ENCODE measurements around the gene VMP1.
"Not testable (repeated sequence)": the region's sequence is repeated elsewhere in the genome, so short reads cannot be mapped to it uniquely, and the experiment has no call there.

Gene VMP1

DNA sequence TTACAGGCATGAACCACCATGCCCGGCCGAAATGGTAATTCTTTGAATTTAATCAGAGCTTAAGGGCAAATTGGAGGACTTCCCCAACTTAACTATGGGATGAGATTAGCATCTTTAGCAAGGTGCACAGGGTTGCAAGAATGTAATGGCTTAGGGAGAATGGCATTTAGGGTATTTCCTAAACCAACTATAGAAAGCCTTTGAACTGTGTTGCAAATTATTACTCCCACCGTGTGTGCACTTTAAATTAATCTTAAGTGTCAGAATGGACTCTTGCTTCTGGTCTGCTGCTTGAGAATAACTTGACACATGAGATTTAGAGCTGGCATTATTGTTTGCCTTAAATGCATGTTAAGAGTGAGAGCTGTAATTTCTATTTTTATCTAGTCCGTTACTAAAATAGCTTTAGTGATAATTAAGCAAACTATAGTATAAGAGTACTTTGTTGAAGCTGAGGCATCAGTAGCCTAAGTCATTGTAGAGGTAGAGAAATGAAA is 125.5 kb downstream of the VMP1 start:
- no peaks in the 10 kb centered on the region for H3K27me3 ChIP-seq (ENCODE audit: control insufficient read depth, insufficient read depth, low read length, poor library complexity, severe bottlenecking)
- 79 to 94% methylated on average over 4 of the region's 4 CpGs for WGBS, 2 experiments
- peaks cover 5% of the 10 kb centered on the region for H3K4me1 ChIP-seq (ENCODE audit: control insufficient read depth, insufficient read depth, low read length)
- no peaks in the 10 kb centered on the region for H3K36me3 ChIP-seq (ENCODE audit: control insufficient read depth, insufficient read depth, low read length)
- no peak overlapping the region for H3K4me3 ChIP-seq (ENCODE audit: insufficient read depth, low read depth, low read length)
- H3K27ac ChIP-seq (ENCODE audit: insufficient read depth, low read depth, low read length, poor library complexity, severe bottlenecking), result no peak overlapping the region
- H3K9me3 ChIP-seq (ENCODE audit: control insufficient read depth, low read length), result no peaks in the 10 kb centered on the region

DNA sequence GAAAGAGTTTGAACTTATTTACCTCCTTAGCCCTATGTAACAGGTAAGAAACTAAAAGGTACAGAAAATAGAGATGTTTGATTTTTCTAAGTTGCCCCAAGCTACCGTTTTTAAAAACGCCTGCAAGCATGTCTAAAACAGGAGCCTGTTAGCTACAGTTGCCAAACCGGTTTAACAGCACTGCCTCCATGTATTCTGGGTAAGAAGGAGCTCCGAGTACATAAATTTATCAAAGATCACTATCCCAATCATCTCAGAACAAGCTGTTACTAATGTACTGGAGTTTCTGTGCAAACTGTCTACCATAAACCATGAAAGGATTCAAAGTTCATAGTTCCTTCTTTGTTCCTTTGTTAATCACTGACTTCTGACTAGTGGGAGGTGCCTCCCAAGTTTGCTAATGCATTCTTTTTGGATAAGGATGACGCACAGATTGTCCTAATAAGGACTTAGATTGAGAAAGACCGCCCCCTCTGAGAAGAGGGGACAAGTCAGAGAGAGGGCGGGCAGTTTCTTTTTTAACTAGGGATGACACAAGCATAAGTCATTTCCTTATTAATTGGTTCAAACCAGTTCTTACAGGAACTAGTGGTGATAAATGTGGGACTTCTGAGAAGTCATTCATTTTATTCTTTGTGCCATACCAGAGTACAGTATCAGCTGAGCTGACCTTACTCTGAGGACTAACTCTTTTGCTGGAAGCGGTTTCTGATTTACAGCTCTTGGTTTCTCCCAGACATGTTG is 130.0 kb downstream of the VMP1 start:
- no peaks in the 10 kb centered on the region for H3K9me3 ChIP-seq (ENCODE audit: control insufficient read depth, low read length)
- no peaks in the 10 kb centered on the region for H3K36me3 ChIP-seq (ENCODE audit: control insufficient read depth, insufficient read depth, low read length)
- no peaks in the 10 kb centered on the region for H3K27me3 ChIP-seq (ENCODE audit: control insufficient read depth, insufficient read depth, low read length, poor library complexity, severe bottlenecking)
- H3K4me1 ChIP-seq (ENCODE audit: control insufficient read depth, insufficient read depth, low read length), result peaks cover 18% of the 10 kb centered on the region
- peak overlapping the region; percentile 94 for H3K27ac ChIP-seq (ENCODE audit: insufficient read depth, low read depth, low read length, poor library complexity, severe bottlenecking)
- H3K4me3 ChIP-seq (ENCODE audit: insufficient read depth, low read depth, low read length), result peak overlapping the region; percentile 51
- 11 to 13% methylated on average over 8 of the region's 8 CpGs for WGBS, 2 experiments

DNA sequence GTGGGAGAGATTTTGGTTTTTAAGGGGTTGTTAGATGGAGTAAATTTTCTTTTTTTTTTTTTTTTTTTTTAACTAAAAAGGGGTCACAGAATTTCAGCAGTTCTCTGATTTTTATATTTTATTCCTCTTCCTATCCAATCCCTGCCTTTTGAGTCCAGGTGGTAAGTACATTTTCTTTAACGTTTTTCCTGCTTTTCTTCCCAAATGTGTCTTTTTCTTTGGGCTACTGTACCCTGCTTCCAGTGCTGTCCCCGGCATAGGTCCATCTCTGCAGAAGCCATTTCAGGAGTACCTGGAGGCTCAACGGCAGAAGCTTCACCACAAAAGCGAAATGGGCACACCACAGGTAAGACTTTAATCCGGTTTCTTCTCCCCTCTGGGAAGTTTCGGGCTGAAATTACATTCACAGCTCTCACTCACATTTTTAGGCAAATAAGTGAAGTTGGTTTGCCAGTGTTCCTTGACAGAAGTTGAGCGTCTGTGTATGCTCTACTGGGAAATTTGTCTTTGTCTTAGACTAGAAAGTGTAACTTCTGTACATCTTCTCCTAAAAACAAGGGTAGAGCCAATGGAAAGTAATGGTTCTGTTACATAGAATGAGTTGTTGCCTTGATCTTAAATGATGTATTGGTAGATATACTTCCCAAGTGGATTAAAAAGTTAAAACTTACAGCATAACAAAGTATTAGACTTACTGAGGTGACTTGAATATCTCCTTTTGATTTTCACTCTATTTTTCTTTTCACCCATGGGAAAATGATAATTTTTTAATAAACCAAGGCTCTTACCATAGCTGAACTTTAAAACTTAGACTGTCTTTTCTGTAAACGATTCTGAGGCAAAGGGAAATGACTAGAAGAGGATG is 130.8 kb downstream of the VMP1 start:
- peak overlapping the region; percentile 51 for H3K4me3 ChIP-seq (ENCODE audit: insufficient read depth, low read depth, low read length)
- H3K36me3 ChIP-seq (ENCODE audit: control insufficient read depth, insufficient read depth, low read length), result no peaks in the 10 kb centered on the region
- H3K4me1 ChIP-seq (ENCODE audit: control insufficient read depth, insufficient read depth, low read length), result peaks cover 18% of the 10 kb centered on the region
- peak overlapping the region; percentile 64 for H3K27ac ChIP-seq (ENCODE audit: insufficient read depth, low read depth, low read length, poor library complexity, severe bottlenecking)
- WGBS, 2 experiments, result 1 to 2% methylated on average over 7 to 8 of the region's 8 CpGs
- H3K27me3 ChIP-seq (ENCODE audit: control insufficient read depth, insufficient read depth, low read length, poor library complexity, severe bottlenecking), result no peaks in the 10 kb centered on the region
- H3K9me3 ChIP-seq (ENCODE audit: control insufficient read depth, low read length), result no peaks in the 10 kb centered on the region

DNA sequence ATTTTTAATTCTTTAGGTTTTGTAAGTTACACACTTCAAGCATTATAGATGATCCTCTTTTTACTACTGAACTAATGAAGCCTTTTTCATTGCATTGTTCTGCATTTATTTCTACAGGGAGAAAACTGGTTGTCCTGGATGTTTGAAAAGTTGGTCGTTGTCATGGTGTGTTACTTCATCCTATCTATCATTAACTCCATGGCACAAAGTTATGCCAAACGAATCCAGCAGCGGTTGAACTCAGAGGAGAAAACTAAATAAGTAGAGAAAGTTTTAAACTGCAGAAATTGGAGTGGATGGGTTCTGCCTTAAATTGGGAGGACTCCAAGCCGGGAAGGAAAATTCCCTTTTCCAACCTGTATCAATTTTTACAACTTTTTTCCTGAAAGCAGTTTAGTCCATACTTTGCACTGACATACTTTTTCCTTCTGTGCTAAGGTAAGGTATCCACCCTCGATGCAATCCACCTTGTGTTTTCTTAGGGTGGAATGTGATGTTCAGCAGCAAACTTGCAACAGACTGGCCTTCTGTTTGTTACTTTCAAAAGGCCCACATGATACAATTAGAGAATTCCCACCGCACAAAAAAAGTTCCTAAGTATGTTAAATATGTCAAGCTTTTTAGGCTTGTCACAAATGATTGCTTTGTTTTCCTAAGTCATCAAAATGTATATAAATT is 132.3 kb downstream of the VMP1 start:
- Histone ChIP-seq H3K36me3 (ENCODE audit: control insufficient read depth, insufficient read depth, low read length) (no peaks in the 10 kb centered on the region), H3K27me3 (ENCODE audit: control insufficient read depth, insufficient read depth, low read length, poor library complexity, severe bottlenecking) (no peaks in the 10 kb centered on the region), H3K4me1 (ENCODE audit: control insufficient read depth, insufficient read depth, low read length) (peaks cover 18% of the 10 kb centered on the region), H3K27ac (ENCODE audit: insufficient read depth, low read depth, low read length, poor library complexity, severe bottlenecking) (no peak overlapping the region), H3K4me3 (ENCODE audit: insufficient read depth, low read depth, low read length) (peak overlapping the region; percentile 51), H3K9me3 (ENCODE audit: control insufficient read depth, low read length) (no peaks in the 10 kb centered on the region)
- WGBS, 2 experiments, result 14 to 17% methylated on average over 4 of the region's 6 CpGs

DNA sequence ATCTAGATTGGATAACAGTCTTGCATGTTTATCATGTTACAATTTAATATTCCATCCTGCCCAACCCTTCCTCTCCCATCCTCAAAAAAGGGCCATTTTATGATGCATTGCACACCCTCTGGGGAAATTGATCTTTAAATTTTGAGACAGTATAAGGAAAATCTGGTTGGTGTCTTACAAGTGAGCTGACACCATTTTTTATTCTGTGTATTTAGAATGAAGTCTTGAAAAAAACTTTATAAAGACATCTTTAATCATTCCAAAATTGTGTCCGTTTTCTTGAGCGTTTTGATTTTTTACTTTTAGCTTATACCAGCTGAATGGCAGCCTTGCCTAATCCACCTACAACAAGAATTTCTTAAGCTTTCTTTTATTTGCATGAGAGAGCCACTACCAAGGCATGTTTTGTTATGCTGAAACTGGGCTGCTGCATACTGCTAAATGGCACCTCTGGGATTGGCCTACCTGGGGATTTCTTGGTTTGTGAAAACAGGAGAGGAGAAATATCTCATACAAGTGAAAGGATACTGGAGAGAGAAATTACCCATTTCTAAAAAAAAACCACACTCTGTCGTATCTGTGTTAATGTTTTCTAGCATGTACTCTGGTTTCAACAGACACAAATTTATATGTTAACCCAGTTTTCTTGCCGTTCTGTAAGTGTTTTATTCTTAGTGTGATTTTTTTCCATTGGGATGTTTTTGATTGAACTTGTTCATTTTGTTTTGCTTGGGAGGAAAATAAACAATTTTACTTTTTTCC is 133.1 kb downstream of the VMP1 start:
- WGBS, 2 experiments, result 0 to 3% methylated on average over 3 to 4 of the region's 4 CpGs
- H3K4me1 ChIP-seq (ENCODE audit: control insufficient read depth, insufficient read depth, low read length), result peaks cover 18% of the 10 kb centered on the region
- H3K36me3 ChIP-seq (ENCODE audit: control insufficient read depth, insufficient read depth, low read length), result no peaks in the 10 kb centered on the region
- H3K4me3 ChIP-seq (ENCODE audit: insufficient read depth, low read depth, low read length), result peak overlapping the region; percentile 51
- no peaks in the 10 kb centered on the region for H3K27me3 ChIP-seq (ENCODE audit: control insufficient read depth, insufficient read depth, low read length, poor library complexity, severe bottlenecking)
- H3K9me3 ChIP-seq (ENCODE audit: control insufficient read depth, low read length), result no peaks in the 10 kb centered on the region
- H3K27ac ChIP-seq (ENCODE audit: insufficient read depth, low read depth, low read length, poor library complexity, severe bottlenecking), result no peak overlapping the region

DNA sequence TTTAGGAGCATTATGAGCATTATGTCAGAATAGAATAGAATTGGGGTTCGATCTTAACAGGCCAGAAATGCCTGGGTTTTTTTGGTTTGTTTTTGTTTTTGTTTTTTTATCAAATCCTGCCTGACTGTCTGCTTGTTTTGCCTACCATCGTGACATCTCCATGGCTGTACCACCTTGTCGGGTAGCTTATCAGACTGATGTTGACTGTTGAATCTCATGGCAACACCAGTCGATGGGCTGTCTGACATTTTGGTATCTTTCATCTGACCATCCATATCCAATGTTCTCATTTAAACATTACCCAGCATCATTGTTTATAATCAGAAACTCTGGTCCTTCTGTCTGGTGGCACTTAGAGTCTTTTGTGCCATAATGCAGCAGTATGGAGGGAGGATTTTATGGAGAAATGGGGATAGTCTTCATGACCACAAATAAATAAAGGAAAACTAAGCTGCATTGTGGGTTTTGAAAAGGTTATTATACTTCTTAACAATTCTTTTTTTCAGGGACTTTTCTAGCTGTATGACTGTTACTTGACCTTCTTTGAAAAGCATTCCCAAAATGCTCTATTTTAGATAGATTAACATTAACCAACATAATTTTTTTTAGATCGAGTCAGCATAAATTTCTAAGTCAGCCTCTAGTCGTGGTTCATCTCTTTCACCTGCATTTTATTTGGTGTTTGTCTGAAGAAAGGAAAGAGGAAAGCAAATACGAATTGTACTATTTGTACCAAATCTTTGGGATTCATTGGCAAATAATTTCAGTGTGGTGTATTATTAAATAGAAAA is 133.8 kb downstream of the VMP1 start:
- H3K27me3 ChIP-seq (ENCODE audit: control insufficient read depth, insufficient read depth, low read length, poor library complexity, severe bottlenecking); H3K36me3 ChIP-seq (ENCODE audit: control insufficient read depth, insufficient read depth, low read length); H3K27ac ChIP-seq (ENCODE audit: insufficient read depth, low read depth, low read length, poor library complexity, severe bottlenecking); H3K9me3 ChIP-seq (ENCODE audit: control insufficient read depth, low read length): not testable (repeated sequence)
- Histone ChIP-seq H3K4me3 (ENCODE audit: insufficient read depth, low read depth, low read length) (peak overlapping the region; percentile 51), H3K4me1 (ENCODE audit: control insufficient read depth, insufficient read depth, low read length) (peaks cover 18% of the 10 kb centered on the region)
- WGBS, 2 experiments, result 45 to 49% methylated on average over 7 of the region's 7 CpGs

DNA sequence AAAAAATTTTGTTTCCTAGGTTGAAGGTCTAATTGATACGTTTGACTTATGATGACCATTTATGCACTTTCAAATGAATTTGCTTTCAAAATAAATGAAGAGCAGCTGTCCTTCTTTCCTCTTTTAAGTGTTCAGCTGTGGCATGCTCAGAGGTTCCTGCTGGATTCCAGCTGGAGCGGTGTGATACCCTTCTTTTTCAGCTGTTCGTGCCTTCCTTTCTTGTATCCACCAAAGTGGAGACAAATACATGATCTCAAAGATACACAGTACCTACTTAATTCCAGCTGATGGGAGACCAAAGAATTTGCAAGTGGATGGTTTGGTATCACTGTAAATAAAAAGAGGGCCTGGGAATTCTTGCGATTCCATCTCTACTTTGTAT is 134.4 kb downstream of the VMP1 start:
- 85 to 92% methylated on average over 2 to 4 of the region's 4 CpGs for WGBS, 2 experiments
- H3K27me3 ChIP-seq (ENCODE audit: control insufficient read depth, insufficient read depth, low read length, poor library complexity, severe bottlenecking); H3K36me3 ChIP-seq (ENCODE audit: control insufficient read depth, insufficient read depth, low read length); H3K4me3 ChIP-seq (ENCODE audit: insufficient read depth, low read depth, low read length); H3K27ac ChIP-seq (ENCODE audit: insufficient read depth, low read depth, low read length, poor library complexity, severe bottlenecking); H3K9me3 ChIP-seq (ENCODE audit: control insufficient read depth, low read length): not testable (repeated sequence)
- peaks cover 18% of the 10 kb centered on the region for H3K4me1 ChIP-seq (ENCODE audit: control insufficient read depth, insufficient read depth, low read length)

DNA sequence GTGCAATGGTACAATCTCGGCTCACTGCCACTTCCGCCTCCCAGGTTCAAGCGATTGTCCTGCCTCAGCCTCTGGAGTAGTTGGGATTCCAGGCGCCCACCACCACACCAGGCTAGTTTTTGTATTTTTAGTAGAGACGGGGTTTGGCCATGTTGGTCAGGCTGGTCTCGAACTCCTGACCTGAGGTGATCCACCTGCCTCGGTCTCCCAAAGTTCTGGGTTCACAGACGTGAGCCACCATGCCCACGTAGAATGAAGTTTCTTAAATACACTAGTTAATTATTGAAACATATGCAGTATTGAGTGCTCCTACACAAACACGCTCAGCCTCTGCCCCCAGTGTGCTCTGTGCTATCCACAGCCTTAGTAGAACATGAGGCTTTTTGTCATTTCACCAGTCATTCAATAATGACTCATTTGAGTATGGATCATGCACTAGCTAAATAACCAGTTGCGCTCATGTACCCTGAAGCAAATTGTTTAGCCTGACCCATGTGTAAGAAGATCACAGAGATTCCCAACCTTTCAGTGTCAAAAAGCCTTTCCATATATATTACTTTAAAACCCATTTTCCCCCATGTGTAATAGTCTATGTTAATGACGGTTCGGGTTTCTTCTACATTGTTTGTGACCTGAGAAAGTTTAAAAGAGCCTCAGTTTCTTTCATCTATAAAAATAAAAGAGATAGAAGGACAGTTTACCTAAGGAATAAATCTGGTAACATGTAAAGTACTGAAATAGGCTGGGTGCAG is 135.6 kb downstream of the VMP1 start:
- H3K4me3 ChIP-seq (ENCODE audit: insufficient read depth, low read depth, low read length), result no peak overlapping the region
- no peaks in the 10 kb centered on the region for H3K27me3 ChIP-seq (ENCODE audit: control insufficient read depth, insufficient read depth, low read length, poor library complexity, severe bottlenecking)
- peaks cover 13% of the 10 kb centered on the region for H3K4me1 ChIP-seq (ENCODE audit: control insufficient read depth, insufficient read depth, low read length)
- H3K9me3 ChIP-seq (ENCODE audit: control insufficient read depth, low read length), result no peaks in the 10 kb centered on the region
- 93 to 95% methylated on average over 11 to 13 of the region's 13 CpGs for WGBS, 2 experiments
- no peak overlapping the region for H3K27ac ChIP-seq (ENCODE audit: insufficient read depth, low read depth, low read length, poor library complexity, severe bottlenecking)
- no peaks in the 10 kb centered on the region for H3K36me3 ChIP-seq (ENCODE audit: control insufficient read depth, insufficient read depth, low read length)
